H1 (cell line): ENCODE results near the gene KANSL1L. TPM values are rescaled to one million over a fixed set of nuclear protein-coding genes. Genes with fewer than 3 reads are reported as not detected.

Source experiments
- CTCF ChIA-PET: fragments of 300-600 bp; sonication (Branson Sonifier 250); formaldehyde crosslinking; loops from one replicate; lab custom pipeline; 2021; ENCODE audit not compliant: partially characterized antibody; lab: Charles Lee
- POLR2A ChIA-PET: fragments of 300-600 bp; sonication (Branson Sonifier 250); formaldehyde crosslinking; loops from one replicate; lab custom pipeline; 2021; ENCODE audit warnings: inconsistent platforms; ENCODE audit not compliant: partially characterized antibody; lab: Charles Lee
- DNase-seq, 2 experiments: peaks; one replicate each; pipeline versions ENCODE4 v3.0.0 to v3.0.0-alpha.2; 2010 to 2022; ENCODE audit warnings: low spot score in 2 of 2, low read depth in 1 of 2, mixed read lengths in 1 of 2
- FAIRE-seq: peaks from 2 replicates; lab custom pipeline; 2011; peaks lifted over from hg19 to GRCh38; lab: Jason Lieb, UNC
- H2AFZ ChIP-seq: 2 replicates; pipeline ENCODE4 v1.8.1; 2012; ENCODE audit warnings: low read length, inconsistent platforms
- H2AK5ac ChIP-seq: 2 replicates; pipeline ENCODE4 v1.6.1; 2013; ENCODE audit warnings: low read depth, low read length
- H2BK120ac ChIP-seq: replicated peaks from 2 replicates; pipeline ENCODE3; 2013; ENCODE audit warnings: low read depth, low read length, inconsistent platforms
- H2BK12ac ChIP-seq: 2 replicates; pipeline ENCODE4 v1.6.1; 2013; ENCODE audit warnings: low read depth, low read length
- H2BK15ac ChIP-seq: 2 replicates; pipeline ENCODE4 v1.6.1; 2013; ENCODE audit warnings: low read length
- H2BK20ac ChIP-seq: 2 replicates; pipeline ENCODE4 v1.6.1; 2013; ENCODE audit warnings: low read length
- H2BK5ac ChIP-seq: 2 replicates; pipeline ENCODE4 v1.6.1; 2013; ENCODE audit warnings: low read depth, low read length
- H3K14ac ChIP-seq: 2 replicates; pipeline ENCODE4 v1.6.1; 2013; ENCODE audit warnings: inconsistent platforms; ENCODE audit not compliant: insufficient read length
- H3K18ac ChIP-seq: 2 replicates; pipeline ENCODE4 v1.6.1; 2013; ENCODE audit warnings: low read length; ENCODE audit errors: extremely low read depth
- H3K23ac ChIP-seq: 2 replicates; pipeline ENCODE4 v1.6.1; 2013; ENCODE audit warnings: inconsistent platforms; ENCODE audit not compliant: insufficient read length
- H3K23me2 ChIP-seq: 2 replicates; pipeline ENCODE4 v1.6.1; 2013; ENCODE audit warnings: low read depth, low read length
- H3K27ac ChIP-seq: 2 replicates; pipeline ENCODE4 v1.6.1; 2011; ENCODE audit warnings: low read depth, low read length, inconsistent platforms
- H3K27me3 ChIP-seq, 4 experiments: replicated peaks in 1 of 4; 1 replicate in 1 of 4; 2 replicates in 3 of 4; pipeline versions ENCODE4 v1.6.1 to v1.8.1; 2011 to 2013; ENCODE audit warnings: low read length in 3 of 4, mild to moderate bottlenecking in 3 of 4, inconsistent platforms in 2 of 4, mixed read lengths in 2 of 4, moderate library complexity in 1 of 4; ENCODE audit not compliant: control insufficient read depth in 3 of 4, insufficient read depth in 3 of 4; ENCODE audit errors: extremely low read depth in 1 of 4
- H3K36me3 ChIP-seq, 4 experiments: 2 replicates each; pipeline versions ENCODE4 v1.6.1 to v1.8.1; 2011 to 2013; ENCODE audit warnings: mild to moderate bottlenecking in 4 of 4, low read length in 3 of 4, moderate library complexity in 2 of 4, control low read depth in 1 of 4, inconsistent platforms in 1 of 4; ENCODE audit not compliant: insufficient read depth in 4 of 4, control insufficient read depth in 2 of 4
- H3K4ac ChIP-seq: replicated peaks from 2 replicates; pipeline ENCODE3; 2013; ENCODE audit warnings: low read length, low read depth, mixed read lengths, inconsistent platforms; ENCODE audit not compliant: insufficient read length
- H3K4me1 ChIP-seq, 4 experiments: replicated peaks in 1 of 4; 1 replicate in 1 of 4; 2 replicates in 3 of 4; pipeline versions ENCODE4 v1.6.1 to v1.8.1; 2011 to 2013; ENCODE audit warnings: low read length in 3 of 4, inconsistent platforms in 2 of 4, mixed read lengths in 1 of 4; ENCODE audit not compliant: insufficient read depth in 4 of 4, control insufficient read depth in 3 of 4
- H3K4me2 ChIP-seq, 2 experiments: 2 replicates each; pipeline versions ENCODE4 v1.6.1 to v1.8.1; 2011 to 2013; ENCODE audit warnings: low read depth in 2 of 2, low read length in 2 of 2, control low read depth in 1 of 2, inconsistent platforms in 1 of 2, mild to moderate bottlenecking in 1 of 2; ENCODE audit not compliant: insufficient read depth in 1 of 2
- H3K4me3 ChIP-seq, 4 experiments: fragments of 200-600, 300-600 bp in 1 of 4; sonication (generic), shearing (Covaris generic), sonication (Bioruptor Twin) in 1 of 4; 2 replicates each; pipeline versions ENCODE4 v1.5.1 to v1.8.1; 2011 to 2016; ENCODE audit warnings: low read length in 4 of 4, low read depth in 3 of 4, control low read depth in 2 of 4, inconsistent platforms in 2 of 4, mild to moderate bottlenecking in 2 of 4, mixed read lengths in 1 of 4, moderate library complexity in 1 of 4; ENCODE audit not compliant: insufficient read depth in 2 of 4; ENCODE audit errors: extremely low read depth in 1 of 4
- H3K56ac ChIP-seq: replicated peaks from 2 replicates; pipeline ENCODE3; 2013; ENCODE audit warnings: low read depth, mild to moderate bottlenecking, mixed read lengths, low read length, inconsistent platforms; ENCODE audit not compliant: insufficient read length
- H3K79me1 ChIP-seq: 2 replicates; pipeline ENCODE4 v1.6.1; 2013; ENCODE audit warnings: low read depth, low read length, control low read depth
- H3K79me2 ChIP-seq, 2 experiments: 2 replicates each; pipeline versions ENCODE4 v1.6.1 to v1.8.1; 2012 to 2013; ENCODE audit warnings: low read length in 2 of 2, mild to moderate bottlenecking in 2 of 2, inconsistent platforms in 1 of 2; ENCODE audit not compliant: insufficient read depth in 2 of 2, control insufficient read depth in 1 of 2
- H3K9ac ChIP-seq, 4 experiments: replicated peaks in 1 of 4; 1 replicate in 1 of 4; 2 replicates in 3 of 4; pipeline versions ENCODE4 v1.6.1 to v1.8.1; 2011 to 2013; ENCODE audit warnings: low read depth in 3 of 4, low read length in 3 of 4, control low read depth in 2 of 4, mild to moderate bottlenecking in 2 of 4, moderate library complexity in 2 of 4, inconsistent platforms in 1 of 4; ENCODE audit errors: extremely low read depth in 1 of 4
- H3K9me3 ChIP-seq, 2 experiments: 2 replicates each; pipeline versions ENCODE4 v1.6.1 to v1.8.1; 2012 to 2013; ENCODE audit warnings: mild to moderate bottlenecking in 2 of 2, moderate library complexity in 2 of 2, control low read depth in 1 of 2, inconsistent platforms in 1 of 2, low read depth in 1 of 2, low read length in 1 of 2, mixed read lengths in 1 of 2; ENCODE audit not compliant: insufficient read depth in 2 of 2
- H4K20me1 ChIP-seq, 2 experiments: replicated peaks in 1 of 2; 2 replicates each; pipeline versions ENCODE3 to v1.8.1; 2011 to 2013; ENCODE audit warnings: inconsistent platforms in 2 of 2, low read length in 2 of 2, mild to moderate bottlenecking in 1 of 2; ENCODE audit not compliant: insufficient read depth in 2 of 2, control insufficient read depth in 1 of 2
- H4K5ac ChIP-seq: 2 replicates; pipeline ENCODE4 v1.6.1; 2013; ENCODE audit warnings: low read length, low read depth, mixed read lengths, inconsistent platforms; ENCODE audit not compliant: insufficient read length
- H4K8ac ChIP-seq: 2 replicates; pipeline ENCODE4 v1.8.0; 2013; ENCODE audit warnings: mild to moderate bottlenecking, moderate library complexity, low read length, inconsistent platforms; ENCODE audit not compliant: insufficient read depth; ENCODE audit errors: extremely low read depth
- H4K91ac ChIP-seq: replicated peaks from 2 replicates; pipeline ENCODE3; 2013; ENCODE audit warnings: low read length, mixed read lengths, inconsistent platforms; ENCODE audit not compliant: insufficient read length
- ASH2L ChIP-seq: fragments of 200-600, 300-600 bp; sonication (generic); IDR thresholded peaks from one replicate; pipeline ENCODE4 v1.7.1; 2017; ENCODE audit warnings: low read length
- BRCA1 ChIP-seq: IDR thresholded peaks from 2 replicates; pipeline ENCODE4 v1.6.1; 2012; ENCODE audit warnings: low read depth, low read length, improper control_type of control experiment
- CHD2 ChIP-seq: IDR thresholded peaks from 2 replicates; pipeline ENCODE4 v1.6.1; 2012; ENCODE audit warnings: low read length, improper control_type of control experiment
- CREB1 ChIP-seq: IDR thresholded peaks from 2 replicates; pipeline ENCODE4 v1.6.1; 2012; ENCODE audit warnings: inconsistent platforms
- CTCF ChIP-seq, 3 experiments: IDR thresholded peaks; 1 replicate in 2 of 3; 2 replicates in 1 of 3; pipeline versions ENCODE4 v1.5.1 to v1.6.1; 2011; ENCODE audit warnings: low read length in 3 of 3, mild to moderate bottlenecking in 3 of 3, inconsistent platforms in 2 of 3, low read depth in 1 of 3, moderate library complexity in 1 of 3; ENCODE audit not compliant: insufficient read depth in 1 of 3; ENCODE audit errors: control extremely low read depth in 1 of 3
- KDM4A ChIP-seq: IDR thresholded peaks from one replicate; pipeline ENCODE4 v1.7.1; 2012; ENCODE audit warnings: low read depth, mild to moderate bottlenecking, moderate library complexity, low read length, inconsistent platforms; ENCODE audit not compliant: severe bottlenecking
- NRF1 ChIP-seq: IDR thresholded peaks from 2 replicates; pipeline ENCODE4 v1.6.1; 2011; ENCODE audit warnings: mild to moderate bottlenecking, low read depth, low read length, improper control_type of control experiment
- POLR2AphosphoS5 ChIP-seq: IDR thresholded peaks from 2 replicates; pipeline ENCODE4 v1.6.1; 2011; ENCODE audit warnings: low read depth, low read length
- SIN3A ChIP-seq, 2 experiments: IDR thresholded peaks in 1 of 2; conservative IDR thresholded peaks in 1 of 2; 2 replicates each; pipeline ENCODE4 v1.6.1; 2011 to 2012; ENCODE audit warnings: low read length in 2 of 2, improper control_type of control experiment in 1 of 2, low read depth in 1 of 2, mild to moderate bottlenecking in 1 of 2
- SP1 ChIP-seq: IDR thresholded peaks from 2 replicates; pipeline ENCODE4 v1.6.1; 2011; ENCODE audit warnings: low read depth, low read length
- SUZ12 ChIP-seq: fragments of 200-600 bp; sonication (generic); IDR thresholded peaks from 2 replicates; pipeline ENCODE4 v1.6.1; 2012; ENCODE audit warnings: mild to moderate bottlenecking, inconsistent platforms, low read length, moderate library complexity, mixed read lengths
- TEAD4 ChIP-seq: IDR thresholded peaks from 2 replicates; pipeline ENCODE4 v1.6.1; 2012; ENCODE audit warnings: low read depth, low read length, inconsistent platforms, mixed read lengths
- WGBS, 2 experiments: shearing (Covaris generic) in 1 of 2; methylation state at CpG; one replicate each; pipeline versions ENCODE4 v1.1.6 to v1.1.7; 2013 to 2015; ENCODE audit warnings: low lambda C conversion rate in 2 of 2, mixed read lengths in 2 of 2, inconsistent platforms in 1 of 2, low coverage in 1 of 2, missing lambda C conversion rate in 1 of 2; ENCODE audit not compliant: insufficient replicate concordance in 2 of 2, insufficient coverage in 1 of 2, insufficient read length in 1 of 2; ENCODE audit errors: extremely low coverage in 1 of 2, missing lambda C conversion rate in 1 of 2; 5-methylcytosine and 5-hydroxymethylcytosine counted together
- polyA plus RNA-seq, 7 experiments: library from polyadenylated mRNA; depleted of rRNA in 3 of 7; stranded (reverse) in 5 of 7; unstranded in 2 of 7; fragments of >200 nt in 5 of 7; fragments of 200-250 nt in 2 of 7; gene quantifications; 1 replicate in 5 of 7; 2 replicates in 1 of 7; 4 replicates in 1 of 7; pipeline versions ENCODE4 v1.2.1 to v1.2.3, GENCODE V29; 2011 to 2013; ENCODE audit warnings: missing spikeins in 2 of 7, mixed read lengths in 2 of 7
- total RNA-seq: library from RNA; stranded (reverse); fragmentation: NEBNext Ultra II Directional; extraction: Animal tissue kit (Norgen Biotek cat#: 25700); gene quantifications from 2 replicates; pipeline ENCODE4 v1.2.1, GENCODE V29; 2021

The KANSL1L gene
- total and polyA plus RNA-seq, 2 of the 8 experiments (the other 6 are each of a cell fraction or from before 2014, with no cell fraction given): 5.4 to 17.2 TPM

GRCh38 chr2:210128961-210129360 lies 42.2 kb downstream of the KANSL1L start:
- ChIA-PET POLR2A (interaction anchor here (1.4 kb wide), 1 partner anchor 29 kb away, joined by 3 read pairs; no protein-coding TSS in a partner anchor), CTCF (no interaction called here)
- H3K79me1 ChIP-seq: no peaks in the 10 kb centered on the region

More at GRCh38 chr2:210128961-210129360, 42.2 kb downstream of the KANSL1L start:
- H2BK15ac ChIP-seq: no peak overlapping the region
- H4K91ac ChIP-seq: no peak overlapping the region
- peak; percentile 48 for FAIRE-seq
- H2BK12ac ChIP-seq: no peak overlapping the region
- H2AK5ac ChIP-seq: no peak overlapping the region
- TF ChIP-seq KDM4A: no peak
- TF ChIP-seq CTCF (IDR thresholded peaks at IDR 0.05; ENCODE audit: control extremely low read depth in 1 of 3, insufficient read depth in 1 of 3, low read depth in 1 of 3, low read length in 3 of 3): no peak
- TF ChIP-seq BRCA1: no peak
- TF ChIP-seq POLR2AphosphoS5: no peak
- no peak for TF ChIP-seq CREB1
- no peak for TF ChIP-seq TEAD4
- TF ChIP-seq NRF1: no peak
- no peak for TF ChIP-seq SUZ12
- TF ChIP-seq SIN3A (conservative IDR thresholded peaks at IDR 0.05 in 1 of 2, IDR thresholded peaks at IDR 0.05 in 1 of 2; ENCODE audit: low read depth in 1 of 2, low read length in 2 of 2): no peak
- TF ChIP-seq SP1: no peak
- no peak for TF ChIP-seq CHD2
- TF ChIP-seq ASH2L: no peak
- no peak overlapping the region for H3K56ac ChIP-seq
- H2BK20ac ChIP-seq: no peak overlapping the region
- H3K4ac ChIP-seq: no peak overlapping the region
- H3K23ac ChIP-seq: no peak overlapping the region
- no peak overlapping the region for H3K4me3 ChIP-seq
- 0 out of 4 replicates have a peak, but pooled peaks cover 0 to 8% of the 10 kb centered on the region in 2 experiments for H3K9me3 ChIP-seq
- H2BK5ac ChIP-seq: no peak overlapping the region
- no peak overlapping the region for H3K4me2 ChIP-seq
- H3K79me2 ChIP-seq: no peaks in the 10 kb centered on the region
- H3K9ac ChIP-seq: no peak overlapping the region
- H3K4me1 ChIP-seq: peaks cover 0 to 2% (median 0%) of the 10 kb centered on the region in 4 experiments; a peak in 1 of 7 replicates
- DNase-seq: no peak
- no peaks in the 10 kb centered on the region for H4K20me1 ChIP-seq
- H3K27me3 ChIP-seq: no peaks in the 10 kb centered on the region
- no peak overlapping the region for H2AFZ ChIP-seq
- no peak overlapping the region for H2BK120ac ChIP-seq
- H4K5ac ChIP-seq: no peak overlapping the region
- peaks cover 0 to 16% (median 0%) of the 10 kb centered on the region in 4 experiments; a peak in 3 of 8 replicates for H3K36me3 ChIP-seq
- no peak overlapping the region for H4K8ac ChIP-seq
- H3K23me2 ChIP-seq: no peaks in the 10 kb centered on the region
- H3K27ac ChIP-seq: no peak overlapping the region
- no peak overlapping the region for H3K14ac ChIP-seq
- no peak overlapping the region for H3K18ac ChIP-seq
- WGBS, 2 experiments: 67% methylated on average over 3 of the region's 3 CpGs; no CpG with 5 or more reads in 1 of the 2 experiments
